Neutrophil (primary cell): ENCODE data around the gene PUDP.
"Not testable (repeated sequence)": the region's sequence is repeated elsewhere in the genome, so short reads cannot be mapped to it uniquely, and the experiment has no call there.

ENCODE experiments used
- H3K27ac ChIP-seq: fragments of 200-600 bp; sonication (generic); 2 replicates; pipeline ENCODE4 v1.5.1; 2016; ENCODE audit warnings: mild to moderate bottlenecking, moderate library complexity
- H3K27me3 ChIP-seq: fragments of 200-600 bp; sonication (generic); 2 replicates; pipeline ENCODE4 v1.6.0; 2016; ENCODE audit warnings: mild to moderate bottlenecking
- H3K36me3 ChIP-seq: fragments of 200-600 bp; sonication (generic); 2 replicates; pipeline ENCODE4 v1.5.1; 2017
- H3K4me1 ChIP-seq, 2 experiments: fragments of 200-600 bp in 1 of 2; sonication (generic) in 1 of 2; 1 replicate in 1 of 2; 2 replicates in 1 of 2; pipeline versions ENCODE4 v1.5.1 to v1.6.1; 2013 to 2016; ENCODE audit warnings: low read depth in 1 of 2, low read length in 1 of 2, mild to moderate bottlenecking in 1 of 2, moderate library complexity in 1 of 2; ENCODE audit not compliant: control insufficient read depth in 1 of 2, insufficient read depth in 1 of 2
- H3K4me3 ChIP-seq, 2 experiments: fragments of 200-600 bp in 1 of 2; sonication (generic) in 1 of 2; 1 replicate in 1 of 2; 2 replicates in 1 of 2; pipeline ENCODE4 v1.5.1; 2013 to 2016; ENCODE audit warnings: low read depth in 1 of 2, low read length in 1 of 2, mild to moderate bottlenecking in 1 of 2, moderate library complexity in 1 of 2
- H3K9me3 ChIP-seq: fragments of 200-600 bp; sonication (generic); 2 replicates; pipeline ENCODE4 v1.5.1; 2016
- CTCF ChIP-seq: fragments of 200-600 bp; sonication (generic); IDR thresholded peaks from 2 replicates; pipeline ENCODE4 v1.5.1; 2016; ENCODE audit warnings: antibody characterized with exemption

The PUDP gene

GRCh38 chrX:7100022-7100421 is 47.9 kb downstream of the PUDP start:
- Histone ChIP-seq H3K4me1 (no peaks in the 10 kb centered on the region), H3K27me3 (no peaks in the 10 kb centered on the region), H3K9me3 (no peaks in the 10 kb centered on the region), H3K27ac (no peak overlapping the region), H3K36me3 (no peaks in the 10 kb centered on the region), H3K4me3 (no peak overlapping the region)
- TF ChIP-seq CTCF, result no peak

GRCh38 chrX:7095657-7096056 is 52.3 kb downstream of the PUDP start:
- not testable (repeated sequence) for H3K27ac ChIP-seq, H3K36me3 ChIP-seq, H3K9me3 ChIP-seq, H3K4me3 ChIP-seq, H3K27me3 ChIP-seq, H3K4me1 ChIP-seq

GRCh38 chrX:7093305-7093704 is 54.6 kb downstream of the PUDP start:
- H3K4me3 ChIP-seq, result no peak overlapping the region
- no peak overlapping the region for H3K27ac ChIP-seq
- H3K9me3 ChIP-seq, result no peaks in the 10 kb centered on the region
- H3K27me3 ChIP-seq, result no peaks in the 10 kb centered on the region
- no peaks in the 10 kb centered on the region for H3K4me1 ChIP-seq
- no peak for TF ChIP-seq CTCF
- no peaks in the 10 kb centered on the region for H3K36me3 ChIP-seq

- H3K27ac ChIP-seq, result no peak overlapping the region
- no peaks in the 10 kb centered on the region for H3K36me3 ChIP-seq
- no peaks in the 10 kb centered on the region for H3K27me3 ChIP-seq
- no peak for TF ChIP-seq CTCF
- no peaks in the 10 kb centered on the region for H3K9me3 ChIP-seq
- H3K4me1 ChIP-seq, result no peaks in the 10 kb centered on the region
- no peak overlapping the region for H3K4me3 ChIP-seq
Measured at GRCh38 chrX:7092543-7092942, 55.4 kb downstream of the PUDP start.

GRCh38 chrX:7091923-7092322 is 56.0 kb downstream of the PUDP start:
- no peaks in the 10 kb centered on the region for H3K27me3 ChIP-seq
- H3K36me3 ChIP-seq, result no peaks in the 10 kb centered on the region
- H3K9me3 ChIP-seq, result no peaks in the 10 kb centered on the region
- no peak overlapping the region for H3K27ac ChIP-seq
- no peaks in the 10 kb centered on the region for H3K4me1 ChIP-seq
- TF ChIP-seq CTCF, result no peak
- no peak overlapping the region for H3K4me3 ChIP-seq

GRCh38 chrX:7090641-7091040 is 57.3 kb downstream of the PUDP start:
- Histone ChIP-seq H3K27me3 (no peaks in the 10 kb centered on the region), H3K27ac (no peak overlapping the region), H3K9me3 (no peaks in the 10 kb centered on the region), H3K4me1 (peaks cover 4 to 6% of the 10 kb centered on the region in 2 experiments), H3K36me3 (no peaks in the 10 kb centered on the region), H3K4me3 (no peak overlapping the region)
- no peak for TF ChIP-seq CTCF
